Liver (tissue), 3 donors: Measurements from ENCODE around the gene MBNL2.

ENCODE experiments used
- CTCF ChIP-seq: fragments of 150-350 bp; IDR thresholded peaks from 2 replicates; pipeline ENCODE4 v1.5.1; 2017; ENCODE audit warnings: improper control_type of control experiment, low read depth, low read length; ENCODE audit not compliant: missing input control
- TAF1 ChIP-seq: conservative IDR thresholded peaks from 2 replicates; pipeline ENCODE4 v1.6.1; 2016; ENCODE audit warnings: antibody characterized with exemption, mild to moderate bottlenecking
- donor health status: healthy.
- donor health status: healthy.

GRCh38 chr13:97386801-97387484, 164.8 kb downstream of the MBNL2 start:
- TF ChIP-seq CTCF (no peak), TAF1 (no peak)
